Left cardiac atrium (tissue), 4 donors: Measurements from ENCODE around the gene DNAJC5G. TPM values are rescaled to one million over a fixed set of nuclear protein-coding genes. Genes with fewer than 3 reads are reported as not detected.
"Not testable (repeated sequence)": the region's sequence is repeated elsewhere in the genome, so short reads cannot be mapped to it uniquely, and the experiment has no call there.

Experiments
- ATAC-seq, 2 donors: fragments of 200-7000 bp; cut with Tn5 transposase; one replicate each; pipeline ENCODE4 v1.9.1; 2020; ENCODE audit warnings: mild to moderate bottlenecking in 2 of 2, moderate library complexity in 2 of 2
- DNase-seq: peaks from one replicate; pipeline ENCODE4 v3.0.0-alpha.2; 2020
- intact Hi-C, 2 donors: fragments of 100-400 bp; cut with DNase I; formaldehyde crosslinking; loops; one replicate each; pipeline versions ENCODE4 v1.14.1 to v1.15.1; 2022 to 2023
- total RNA-seq, 2 donors: library from RNA; stranded (reverse); fragmentation: NEBNext Ultra II Directional; extraction: Animal tissue kit (Norgen Biotek cat#: 25700); gene quantifications; one replicate each; pipeline ENCODE4 v1.2.1, GENCODE V29; 2021
- donor health status: DM: no; HTN: yes; CAD: no.
- donor health status: DM: no; HTN: yes; CAD: no; lungs with severe emphysema.
- donor health status: DM: yes; HTN: yes; CAD: no.
- donor health status: Dilated cardiomyopathy.

Gene DNAJC5G
- total RNA-seq, 2 donors from 2014 or later = 0.41 to 0.71 TPM

GRCh38 chr2:27249891-27250651 is 25.2 kb upstream of the DNAJC5G start:
- intact Hi-C loops = loop anchor here (2.0 to 10.0 kb wide), 2 partner anchors 45 to 53 kb away; no protein-coding TSS in a partner anchor
- ATAC-seq = peak; percentile 79 to 85
- DNase-seq = peak; percentile 74

- DNase-seq = no peak
- intact Hi-C loops = loop anchor here in 1 of 2 donors (2.0 kb wide), 1 partner anchor 52 kb away; no protein-coding TSS in a partner anchor
- ATAC-seq = no peak
Measured at GRCh38 chr2:27250652-27251379, 24.4 kb upstream of the DNAJC5G start.

GRCh38 chr2:27251766-27252165 is 23.5 kb upstream of the DNAJC5G start:
- ATAC-seq = no peak
- DNase-seq = no peak
- intact Hi-C loops = loop anchor here in 1 of 2 donors (2.0 kb wide), 1 partner anchor 51 kb away; no protein-coding TSS in a partner anchor

- ATAC-seq (peak; percentile 42 to 69), DNase-seq (no peak)
- intact Hi-C loops = no loop called here
Measured at GRCh38 chr2:27255187-27255586, 20.0 kb upstream of the DNAJC5G start.

- ATAC-seq (no peak), DNase-seq (no peak)
- intact Hi-C loops = no loop called here
Measured at GRCh38 chr2:27255660-27256059, 19.6 kb upstream of the DNAJC5G start.

- ATAC-seq (no peak), DNase-seq (no peak)
- intact Hi-C loops = no loop called here
Measured at GRCh38 chr2:27256855-27257454, 18.3 kb upstream of the DNAJC5G start.

- ATAC-seq = no peak
- DNase-seq = no peak
- intact Hi-C loops = no loop called here
Measured at GRCh38 chr2:27258051-27258450, 17.2 kb upstream of the DNAJC5G start.

- intact Hi-C loops = no loop called here
- ATAC-seq (no peak), DNase-seq (no peak)
Measured at GRCh38 chr2:27261241-27261925, 13.8 kb upstream of the DNAJC5G start.

- intact Hi-C loops = no loop called here
Measured at GRCh38 chr2:27261926-27262298, 13.3 kb upstream of the DNAJC5G start.

GRCh38 chr2:27262379-27263286 is 12.6 kb upstream of the DNAJC5G start, which contains the start of gene SLC30A3:
SLC30A3 (minus strand) TSS chr2:27263047; CDS start chr2:27262906, 141 bp downstream.
- ATAC-seq (peak; percentile 86), DNase-seq (peak; percentile 81)
- intact Hi-C loops = no loop called here

More at GRCh38 chr2:27261926-27262298, 13.3 kb upstream of the DNAJC5G start:
- ATAC-seq (no peak), DNase-seq (no peak)

GRCh38 chr2:27263287-27264252 is 11.7 kb upstream of the DNAJC5G start:
- no peak for ATAC-seq
- DNase-seq = no peak

GRCh38 chr2:27264253-27264752 is 10.9 kb upstream of the DNAJC5G start:
- ATAC-seq (peak; percentile 31 to 58), DNase-seq (no peak)
- intact Hi-C loops = no loop called here

More at GRCh38 chr2:27263287-27264252, 11.7 kb upstream of the DNAJC5G start:
- intact Hi-C loops = no loop called here

- DNase-seq (peak; percentile 82), ATAC-seq (peak; percentile 67 to 72)
- intact Hi-C loops = no loop called here
Measured at GRCh38 chr2:27264753-27265535, 10.3 kb upstream of the DNAJC5G start.

- intact Hi-C loops = no loop called here
- ATAC-seq = no peak
Measured at GRCh38 chr2:27265536-27265870, 9.7 kb upstream of the DNAJC5G start.

GRCh38 chr2:27268296-27268695 is 6.9 kb upstream of the DNAJC5G start:
- intact Hi-C loops, DNase-seq, ATAC-seq: not testable (repeated sequence)

More at GRCh38 chr2:27265536-27265870, 9.7 kb upstream of the DNAJC5G start:
- no peak for DNase-seq

GRCh38 chr2:27270131-27270530 is 5.1 kb upstream of the DNAJC5G start:
- intact Hi-C loops = no loop called here
- ATAC-seq = no peak
- DNase-seq = no peak
